ENCODE data around the gene VASN. TPM values are rescaled to one million over a fixed set of nuclear protein-coding genes. Genes with fewer than 3 reads are reported as not detected.

Gene VASN
- total RNA-seq, 6 experiments from 2014 or later, result 92.0 to 131 (median 103) TPM

GRCh38 chr16:4334724-4335495 lies 36.7 kb upstream of the VASN start:
- H3K27me3 Mint-ChIP-seq (ENCODE audit: insufficient read depth), result peaks cover 4% of the 10 kb centered on the region; the same call in 1 of the 2 replicates
- H3K4me1 Mint-ChIP-seq (ENCODE audit: low read depth), result peaks cover 1% of the 10 kb centered on the region
- peaks cover 5% of the 10 kb centered on the region; the same call in 1 of the 2 replicates for H3K36me3 Mint-ChIP-seq (ENCODE audit: low read depth)
- H3K4me3 Mint-ChIP-seq, result no peak overlapping the region
- no peaks in the 10 kb centered on the region for H3K9me3 Mint-ChIP-seq
- H3K27ac Mint-ChIP-seq, result no peak overlapping the region
- no peak for DNase-seq
- no peak for TF ChIP-seq CTCF (IDR thresholded peaks at IDR 0.05)

GRCh38 chr16:4336701-4337539 lies 34.7 kb upstream of the VASN start:
- Mint-ChIP-seq H3K9me3 (no peaks in the 10 kb centered on the region), H3K4me3 (no peak overlapping the region), H3K27ac (no peak overlapping the region), H3K4me1 (ENCODE audit: low read depth) (no peaks in the 10 kb centered on the region), H3K27me3 (ENCODE audit: insufficient read depth) (peaks cover 12% of the 10 kb centered on the region), H3K36me3 (ENCODE audit: low read depth) (peaks cover 5% of the 10 kb centered on the region; the same call in 1 of the 2 replicates)
- DNase-seq, result no peak
- no peak for TF ChIP-seq CTCF (IDR thresholded peaks at IDR 0.05)

- no peak for DNase-seq
- TF ChIP-seq CTCF (IDR thresholded peaks at IDR 0.05), result no peak
- H3K4me1 Mint-ChIP-seq (ENCODE audit: low read depth), result no peaks in the 10 kb centered on the region
- H3K9me3 Mint-ChIP-seq, result no peaks in the 10 kb centered on the region
- no peak overlapping the region for H3K4me3 Mint-ChIP-seq
- H3K27ac Mint-ChIP-seq, result no peak overlapping the region
- H3K36me3 Mint-ChIP-seq (ENCODE audit: low read depth), result peaks cover 5% of the 10 kb centered on the region; the same call in 1 of the 2 replicates
- H3K27me3 Mint-ChIP-seq (ENCODE audit: insufficient read depth), result peaks cover 12% of the 10 kb centered on the region
These were observed 34.0 kb upstream of the VASN start for GRCh38 chr16:4337540-4338088.

DNA sequence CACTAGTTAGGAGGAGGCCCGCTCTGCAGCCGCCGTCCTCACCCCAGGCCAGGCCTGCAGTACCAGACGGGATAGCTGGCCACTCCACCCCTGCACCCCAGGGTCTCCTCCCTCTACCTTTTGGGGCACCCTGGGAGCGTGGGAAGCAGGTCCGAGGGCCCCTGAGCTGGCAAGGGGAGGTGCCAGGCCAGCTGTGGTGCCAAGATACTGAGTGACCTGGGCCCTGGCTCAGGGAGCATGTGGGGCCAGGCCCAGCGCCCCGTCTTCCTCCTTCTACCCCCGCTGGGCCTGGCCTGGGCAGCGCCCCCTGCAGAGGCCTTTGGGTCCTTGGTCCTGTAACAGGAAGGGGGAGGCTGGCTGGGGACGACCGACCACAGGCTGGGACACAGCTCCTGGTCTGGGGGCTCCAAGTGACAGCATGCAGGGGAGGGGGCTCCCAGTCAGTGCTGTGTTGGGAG lies 33.5 kb upstream of the VASN start:
- Mint-ChIP-seq H3K27me3 (ENCODE audit: insufficient read depth) (peaks cover 12% of the 10 kb centered on the region), H3K36me3 (ENCODE audit: low read depth) (peaks cover 5% of the 10 kb centered on the region; the same call in 1 of the 2 replicates), H3K4me1 (ENCODE audit: low read depth) (no peaks in the 10 kb centered on the region), H3K9me3 (no peaks in the 10 kb centered on the region), H3K27ac (no peak overlapping the region), H3K4me3 (no peak overlapping the region)
- DNase-seq, result no peak
- peak; percentile 48 for TF ChIP-seq CTCF (IDR thresholded peaks at IDR 0.05)

- H3K27me3 Mint-ChIP-seq (ENCODE audit: insufficient read depth), result peaks cover 12% of the 10 kb centered on the region
- no peak overlapping the region for H3K27ac Mint-ChIP-seq
- DNase-seq, result no peak
- H3K4me3 Mint-ChIP-seq, result no peak overlapping the region
- no peaks in the 10 kb centered on the region for H3K4me1 Mint-ChIP-seq (ENCODE audit: low read depth)
- H3K9me3 Mint-ChIP-seq, result no peaks in the 10 kb centered on the region
- TF ChIP-seq CTCF (IDR thresholded peaks at IDR 0.05), result no peak
- H3K36me3 Mint-ChIP-seq (ENCODE audit: low read depth), result peaks cover 5% of the 10 kb centered on the region; the same call in 1 of the 2 replicates
These were observed 32.8 kb upstream of the VASN start for GRCh38 chr16:4338712-4339299.
